Glutamatergic neuron (in vitro differentiated cells): ENCODE measurements around the gene TAS1R2. TPM values are rescaled to one million over a fixed set of nuclear protein-coding genes. Genes with fewer than 3 reads are reported as not detected.

Experiments used
- DNase-seq: peaks from one replicate; pipeline ENCODE4 v3.0.0; 2022
- H3K27ac Mint-ChIP-seq: one replicate; pipeline ENCODE4 v1.8.0; 2020; ENCODE audit warnings: mild to moderate bottlenecking, mixed read lengths, inconsistent platforms; ENCODE audit not compliant: unreplicated experiment
- H3K27me3 Mint-ChIP-seq: one replicate; pipeline ENCODE4 v1.8.0; 2020; ENCODE audit warnings: mild to moderate bottlenecking, moderate library complexity, mixed read lengths, inconsistent platforms; ENCODE audit not compliant: unreplicated experiment
- H3K36me3 Mint-ChIP-seq: one replicate; pipeline ENCODE4 v1.8.0; 2020; ENCODE audit warnings: mild to moderate bottlenecking, mixed read lengths, inconsistent platforms; ENCODE audit not compliant: unreplicated experiment
- H3K4me1 Mint-ChIP-seq: one replicate; pipeline ENCODE4 v1.8.0; 2020; ENCODE audit warnings: mild to moderate bottlenecking, low read depth, mixed read lengths, inconsistent platforms; ENCODE audit not compliant: unreplicated experiment
- H3K4me3 Mint-ChIP-seq: one replicate; pipeline ENCODE4 v1.8.0; 2020; ENCODE audit warnings: mild to moderate bottlenecking, mixed read lengths, inconsistent platforms; ENCODE audit not compliant: unreplicated experiment
- H3K9me3 Mint-ChIP-seq: one replicate; pipeline ENCODE4 v1.8.0; 2020; ENCODE audit warnings: mild to moderate bottlenecking, moderate library complexity, mixed read lengths, inconsistent platforms; ENCODE audit not compliant: unreplicated experiment
- total RNA-seq: library from RNA; stranded (reverse); fragmentation: NEBNext Ultra II Directional; extraction: Animal tissue kit (Norgen Biotek cat#: 25700); gene quantifications from one replicate; pipeline ENCODE4 v1.2.1, GENCODE V29; 2021; ENCODE audit not compliant: unreplicated experiment
- TF ChIP-seq, protein P1 (sequence below): fragments of 200-600 bp; sonication (generic); IDR thresholded peaks from one replicate; pipeline ENCODE4 v1.5.0; 2021; ENCODE audit not compliant: partially characterized antibody, unreplicated experiment

Gene TAS1R2
- total RNA-seq, 1 donor from 2014 or later, result not detected

DNA sequence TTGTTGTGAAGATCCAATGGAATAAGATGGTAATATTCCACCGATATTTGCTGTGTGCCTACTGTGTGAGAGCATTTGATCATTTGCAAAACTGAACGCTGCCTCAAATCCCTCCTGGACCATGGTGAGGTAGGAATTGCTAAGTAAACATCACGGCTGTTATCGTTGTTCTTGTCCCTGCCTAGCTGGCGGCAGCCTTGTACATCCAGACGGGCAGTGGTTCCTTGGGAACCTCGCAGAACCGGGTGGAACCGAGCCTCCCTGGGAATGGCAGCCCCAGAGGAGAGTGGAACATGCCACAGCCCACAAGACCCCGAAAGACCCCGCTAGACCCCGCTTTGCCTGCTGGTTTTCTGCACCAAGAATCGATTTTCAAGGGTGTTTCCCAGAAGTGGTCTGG, 60.9 kb downstream of the TAS1R2 start:
- TF ChIP-seq, protein P1, sequence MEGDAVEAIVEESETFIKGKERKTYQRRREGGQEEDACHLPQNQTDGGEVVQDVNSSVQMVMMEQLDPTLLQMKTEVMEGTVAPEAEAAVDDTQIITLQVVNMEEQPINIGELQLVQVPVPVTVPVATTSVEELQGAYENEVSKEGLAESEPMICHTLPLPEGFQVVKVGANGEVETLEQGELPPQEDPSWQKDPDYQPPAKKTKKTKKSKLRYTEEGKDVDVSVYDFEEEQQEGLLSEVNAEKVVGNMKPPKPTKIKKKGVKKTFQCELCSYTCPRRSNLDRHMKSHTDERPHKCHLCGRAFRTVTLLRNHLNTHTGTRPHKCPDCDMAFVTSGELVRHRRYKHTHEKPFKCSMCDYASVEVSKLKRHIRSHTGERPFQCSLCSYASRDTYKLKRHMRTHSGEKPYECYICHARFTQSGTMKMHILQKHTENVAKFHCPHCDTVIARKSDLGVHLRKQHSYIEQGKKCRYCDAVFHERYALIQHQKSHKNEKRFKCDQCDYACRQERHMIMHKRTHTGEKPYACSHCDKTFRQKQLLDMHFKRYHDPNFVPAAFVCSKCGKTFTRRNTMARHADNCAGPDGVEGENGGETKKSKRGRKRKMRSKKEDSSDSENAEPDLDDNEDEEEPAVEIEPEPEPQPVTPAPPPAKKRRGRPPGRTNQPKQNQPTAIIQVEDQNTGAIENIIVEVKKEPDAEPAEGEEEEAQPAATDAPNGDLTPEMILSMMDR, result no peak
- no peak overlapping the region for H3K4me3 Mint-ChIP-seq
- H3K27me3 Mint-ChIP-seq, result peaks cover 6% of the 10 kb centered on the region
- DNase-seq, result no peak
- no peaks in the 10 kb centered on the region for H3K36me3 Mint-ChIP-seq
- H3K27ac Mint-ChIP-seq, result no peak overlapping the region
- peaks cover 2% of the 10 kb centered on the region for H3K9me3 Mint-ChIP-seq
- H3K4me1 Mint-ChIP-seq, result peaks cover 20% of the 10 kb centered on the region

DNA sequence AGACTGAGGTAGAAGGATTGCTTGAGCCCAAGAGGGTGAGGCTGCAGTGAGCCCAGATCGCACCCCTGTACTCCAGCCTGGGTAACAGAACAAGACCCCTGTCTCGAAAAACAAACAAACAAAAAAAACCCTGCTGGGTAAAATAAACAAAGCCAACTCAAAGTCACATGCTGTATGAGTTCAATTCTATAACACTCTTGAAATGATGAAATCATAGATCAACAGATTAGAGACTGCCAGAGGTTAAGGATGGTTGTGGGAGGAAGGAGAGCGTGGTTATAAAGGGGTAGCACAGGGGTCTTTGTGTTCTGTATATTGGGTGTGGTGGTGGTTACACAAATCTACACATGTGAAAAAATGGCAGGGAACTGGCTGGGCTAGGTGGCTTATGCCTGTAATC, 62.5 kb downstream of the TAS1R2 start:
- H3K4me1 Mint-ChIP-seq, result peaks cover 20% of the 10 kb centered on the region
- peaks cover 6% of the 10 kb centered on the region for H3K27me3 Mint-ChIP-seq
- DNase-seq, result no peak
- H3K9me3 Mint-ChIP-seq, result peaks cover 2% of the 10 kb centered on the region
- H3K36me3 Mint-ChIP-seq, result no peaks in the 10 kb centered on the region
- H3K4me3 Mint-ChIP-seq, result no peak overlapping the region
- no peak overlapping the region for H3K27ac Mint-ChIP-seq
- TF ChIP-seq, protein P1, result no peak

DNA sequence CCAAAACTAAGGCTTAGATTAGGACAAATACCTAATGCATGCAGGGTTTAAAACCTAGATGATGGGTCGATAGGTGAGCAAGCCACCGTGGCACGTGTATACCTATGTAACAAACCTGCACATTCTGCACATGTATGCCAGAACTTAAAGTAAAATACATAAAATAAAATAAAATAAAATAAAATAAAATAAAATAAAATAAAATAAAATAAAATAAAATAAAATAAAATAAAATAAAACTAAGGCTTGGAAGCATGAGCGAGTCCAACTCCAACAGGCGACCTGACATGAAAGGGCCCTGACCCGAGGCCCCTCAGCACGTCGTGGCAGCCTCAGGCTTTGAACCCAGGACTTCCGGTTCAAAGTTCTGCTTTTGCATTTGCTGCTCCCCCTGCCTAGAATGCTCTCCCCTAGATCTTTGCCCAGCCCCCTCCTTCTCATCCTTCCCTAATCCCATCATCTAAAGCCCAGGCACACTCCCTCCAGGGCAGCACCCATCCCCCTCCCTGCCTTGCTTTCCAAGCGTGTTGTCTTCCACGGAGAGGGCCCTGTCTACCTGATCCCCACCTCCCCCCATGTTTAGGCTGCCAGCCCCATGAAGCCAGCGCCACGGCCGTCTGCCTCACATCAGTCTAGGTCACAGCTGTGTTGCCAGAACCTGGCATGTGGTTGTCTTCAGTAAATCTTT, 64.3 kb downstream of the TAS1R2 start:
- Mint-ChIP-seq H3K9me3 (peaks cover 2% of the 10 kb centered on the region), H3K4me1 (peaks cover 20% of the 10 kb centered on the region), H3K27ac (peak overlapping the region; percentile 67), H3K27me3 (peaks cover 9% of the 10 kb centered on the region), H3K36me3 (no peaks in the 10 kb centered on the region), H3K4me3 (peak overlapping the region; percentile 14)
- DNase-seq, result no peak
- TF ChIP-seq, protein P1, result no peak

DNA sequence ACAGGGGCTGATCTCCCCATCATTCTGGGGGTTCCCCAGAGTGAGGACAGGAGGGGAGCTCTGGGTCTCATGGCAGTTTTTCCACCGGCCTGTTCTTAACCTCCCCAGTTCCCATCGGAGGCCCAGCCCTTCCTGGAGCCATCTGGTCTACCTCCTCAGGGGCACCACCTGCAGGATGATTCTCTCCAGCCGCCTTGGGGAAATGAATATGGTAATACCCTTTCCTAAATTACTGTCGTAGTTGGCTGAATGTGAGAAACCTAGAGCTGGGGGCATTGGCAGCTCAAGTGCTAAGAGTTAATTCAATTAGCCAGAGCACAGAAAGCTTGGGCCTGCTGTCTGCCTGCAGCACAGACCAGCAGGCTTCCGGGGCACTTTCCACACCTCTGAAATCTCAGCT, 64.9 kb downstream of the TAS1R2 start:
- Mint-ChIP-seq H3K27ac (peak overlapping the region; percentile 79), H3K9me3 (peaks cover 2% of the 10 kb centered on the region), H3K36me3 (no peaks in the 10 kb centered on the region), H3K4me3 (peak overlapping the region; percentile 5), H3K27me3 (peaks cover 9% of the 10 kb centered on the region), H3K4me1 (peaks cover 20% of the 10 kb centered on the region)
- TF ChIP-seq, protein P1, result peak; percentile 17
- peak; percentile 70 for DNase-seq

DNA sequence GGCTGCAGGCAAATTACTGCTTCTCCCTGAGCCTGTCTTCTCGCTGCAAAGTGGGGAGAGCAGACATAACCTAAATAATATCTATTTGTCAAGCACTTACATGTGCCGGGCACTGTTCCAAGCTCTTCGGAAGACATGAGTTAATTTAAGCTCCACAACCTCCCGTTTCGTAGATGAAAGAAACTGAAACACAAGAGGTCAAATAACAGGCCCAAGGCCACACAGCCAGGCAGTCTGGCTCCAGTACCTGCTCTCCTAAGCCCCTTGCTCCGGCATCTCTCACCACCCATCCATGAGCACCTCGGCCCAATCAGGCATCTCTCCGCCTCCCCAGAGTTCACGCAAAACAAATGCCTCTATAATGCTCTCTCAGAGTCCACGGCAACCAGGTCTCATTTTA, 65.4 kb downstream of the TAS1R2 start:
- Mint-ChIP-seq H3K27ac (peak overlapping the region; percentile 79), H3K9me3 (peaks cover 2% of the 10 kb centered on the region), H3K36me3 (no peaks in the 10 kb centered on the region), H3K27me3 (peaks cover 9% of the 10 kb centered on the region), H3K4me3 (peak overlapping the region; percentile 5), H3K4me1 (peaks cover 20% of the 10 kb centered on the region)
- DNase-seq, result no peak
- TF ChIP-seq, protein P1, result no peak
